ENCODE data around the gene KNDC1.

The KNDC1 gene

GRCh38 chr10:133245439-133246235, 85.6 kb downstream of the KNDC1 start:
- peaks cover 68% of the 10 kb centered on the region for H3K27me3 ChIP-seq (ENCODE audit: insufficient read depth, low read depth)
- no peaks in the 10 kb centered on the region for H4K20me1 ChIP-seq (ENCODE audit: insufficient read depth)
- H2AFZ ChIP-seq (ENCODE audit: low read depth): no peak overlapping the region
- no peak overlapping the region for H3K4me3 ChIP-seq (IDR thresholded peaks at IDR 0.05; ENCODE audit: insufficient read depth, low read depth, low read length)
- H3K4me2 ChIP-seq: no peak overlapping the region
- H3K9ac ChIP-seq: no peak overlapping the region
- no peak for TF ChIP-seq CTCF (conservative IDR thresholded peaks at IDR 0.05; ENCODE audit: low read depth, low read length)
- H3K79me2 ChIP-seq (ENCODE audit: insufficient read depth, low read depth): no peaks in the 10 kb centered on the region
- H3K36me3 ChIP-seq (ENCODE audit: insufficient read depth): no peaks in the 10 kb centered on the region
- H3K27ac ChIP-seq: no peak overlapping the region
- H3K4me1 ChIP-seq (ENCODE audit: low read depth, poor library complexity, severe bottlenecking): no peaks in the 10 kb centered on the region

- Histone ChIP-seq H3K36me3 (ENCODE audit: insufficient read depth) (no peaks in the 10 kb centered on the region), H3K9ac (no peak overlapping the region), H3K4me2 (no peak overlapping the region), H3K27me3 (ENCODE audit: insufficient read depth, low read depth) (peaks cover 63% of the 10 kb centered on the region), H3K79me2 (ENCODE audit: insufficient read depth, low read depth) (no peaks in the 10 kb centered on the region), H3K4me1 (ENCODE audit: low read depth, poor library complexity, severe bottlenecking) (no peaks in the 10 kb centered on the region), H3K27ac (no peak overlapping the region), H4K20me1 (ENCODE audit: insufficient read depth) (no peaks in the 10 kb centered on the region), H3K4me3 (IDR thresholded peaks at IDR 0.05; ENCODE audit: insufficient read depth, low read depth, low read length) (no peak overlapping the region), H2AFZ (ENCODE audit: low read depth) (no peak overlapping the region)
- no peak for TF ChIP-seq CTCF (conservative IDR thresholded peaks at IDR 0.05; ENCODE audit: low read depth, low read length)
Observed at GRCh38 chr10:133246236-133246626, 86.2 kb downstream of the KNDC1 start.

GRCh38 chr10:133247681-133248333, 87.8 kb downstream of the KNDC1 start:
- no peaks in the 10 kb centered on the region for H3K4me1 ChIP-seq (ENCODE audit: low read depth, poor library complexity, severe bottlenecking)
- H3K36me3 ChIP-seq (ENCODE audit: insufficient read depth): no peaks in the 10 kb centered on the region
- no peak overlapping the region for H3K9ac ChIP-seq
- H3K4me3 ChIP-seq (IDR thresholded peaks at IDR 0.05; ENCODE audit: insufficient read depth, low read depth, low read length): no peak overlapping the region
- no peak overlapping the region for H3K27ac ChIP-seq
- peaks cover 71% of the 10 kb centered on the region for H3K27me3 ChIP-seq (ENCODE audit: insufficient read depth, low read depth)
- no peak overlapping the region for H3K4me2 ChIP-seq
- H4K20me1 ChIP-seq (ENCODE audit: insufficient read depth): no peaks in the 10 kb centered on the region
- no peaks in the 10 kb centered on the region for H3K79me2 ChIP-seq (ENCODE audit: insufficient read depth, low read depth)
- TF ChIP-seq CTCF (conservative IDR thresholded peaks at IDR 0.05; ENCODE audit: low read depth, low read length): no peak
- no peak overlapping the region for H2AFZ ChIP-seq (ENCODE audit: low read depth)

- no peak overlapping the region for H3K27ac ChIP-seq
- no peaks in the 10 kb centered on the region for H3K79me2 ChIP-seq (ENCODE audit: insufficient read depth, low read depth)
- H3K27me3 ChIP-seq (ENCODE audit: insufficient read depth, low read depth): peaks cover 69% of the 10 kb centered on the region
- no peak overlapping the region for H3K4me3 ChIP-seq (IDR thresholded peaks at IDR 0.05; ENCODE audit: insufficient read depth, low read depth, low read length)
- TF ChIP-seq CTCF (conservative IDR thresholded peaks at IDR 0.05; ENCODE audit: low read depth, low read length): no peak
- no peak overlapping the region for H2AFZ ChIP-seq (ENCODE audit: low read depth)
- H3K9ac ChIP-seq: no peak overlapping the region
- H3K4me1 ChIP-seq (ENCODE audit: low read depth, poor library complexity, severe bottlenecking): no peaks in the 10 kb centered on the region
- no peaks in the 10 kb centered on the region for H3K36me3 ChIP-seq (ENCODE audit: insufficient read depth)
- no peak overlapping the region for H3K4me2 ChIP-seq
- H4K20me1 ChIP-seq (ENCODE audit: insufficient read depth): no peaks in the 10 kb centered on the region
Observed at GRCh38 chr10:133248334-133248715, 88.3 kb downstream of the KNDC1 start.

All from KMS-11 (cell line).